H9 (cell line): ENCODE results near the gene SLC24A3. TPM values are rescaled to one million over a fixed set of nuclear protein-coding genes. Genes with fewer than 3 reads are reported as not detected.

ENCODE experiments used
- DNase-seq: peaks from one replicate; pipeline ENCODE4 v3.0.0-alpha.2; 2017
- H2AFZ ChIP-seq: one replicate; pipeline ENCODE4 v1.6.1; 2013; ENCODE audit warnings: mild to moderate bottlenecking, low read length, control low read depth, moderate library complexity
- H2AK5ac ChIP-seq: 2 replicates; pipeline ENCODE4 v1.6.1; 2013; ENCODE audit warnings: low read length, control low read depth, mixed read lengths; ENCODE audit not compliant: insufficient read length
- H2BK120ac ChIP-seq: one replicate; pipeline ENCODE4 v1.6.1; 2013; ENCODE audit warnings: low read depth, mild to moderate bottlenecking, low read length, control low read depth, inconsistent platforms; ENCODE audit not compliant: poor library complexity, severe bottlenecking
- H2BK12ac ChIP-seq: 2 replicates; pipeline ENCODE4 v1.6.1; 2013; ENCODE audit warnings: low read length, control low read depth, mixed read lengths, low read depth; ENCODE audit not compliant: insufficient read length
- H2BK15ac ChIP-seq: 2 replicates; pipeline ENCODE4 v1.6.1; 2013; ENCODE audit warnings: low read depth, low read length, control low read depth
- H2BK20ac ChIP-seq: one replicate; pipeline ENCODE4 v1.6.1; 2013; ENCODE audit warnings: low read depth, mild to moderate bottlenecking, low read length, control low read depth, inconsistent platforms; ENCODE audit not compliant: poor library complexity, severe bottlenecking
- H2BK5ac ChIP-seq: 2 replicates; pipeline ENCODE4 v1.6.1; 2013; ENCODE audit warnings: low read length, control low read depth, mixed read lengths; ENCODE audit not compliant: insufficient read length
- H3K14ac ChIP-seq: 2 replicates; pipeline ENCODE4 v1.6.1; 2013; ENCODE audit warnings: low read length, control low read depth; ENCODE audit not compliant: insufficient read depth
- H3K18ac ChIP-seq: 2 replicates; pipeline ENCODE4 v1.6.1; 2013; ENCODE audit warnings: low read depth, mild to moderate bottlenecking, mixed read lengths, low read length, control low read depth; ENCODE audit not compliant: insufficient read length
- H3K23ac ChIP-seq: 2 replicates; pipeline ENCODE4 v1.6.1; 2013; ENCODE audit warnings: low read length, control low read depth, mixed read lengths, low read depth; ENCODE audit not compliant: insufficient read length
- H3K23me2 ChIP-seq: 2 replicates; pipeline ENCODE4 v1.6.1; 2013; ENCODE audit warnings: low read depth, mild to moderate bottlenecking, mixed read lengths, low read length, control low read depth; ENCODE audit not compliant: insufficient read length, poor library complexity, severe bottlenecking
- H3K27ac ChIP-seq: 2 replicates; pipeline ENCODE4 v1.5.1; 2013; ENCODE audit warnings: low read length, control low read depth, mixed read lengths, low read depth; ENCODE audit not compliant: insufficient read length
- H3K27me3 ChIP-seq: 2 replicates; pipeline ENCODE4 v1.6.1; 2013; ENCODE audit warnings: low read length, control low read depth, inconsistent platforms; ENCODE audit not compliant: insufficient read depth
- H3K4ac ChIP-seq: 2 replicates; pipeline ENCODE4 v1.6.1; 2013; ENCODE audit warnings: low read depth, mild to moderate bottlenecking, control low read depth, inconsistent platforms, low read length, moderate library complexity
- H3K4me1 ChIP-seq: 2 replicates; pipeline ENCODE4 v1.6.1; 2013; ENCODE audit warnings: low read length, control low read depth, inconsistent platforms; ENCODE audit not compliant: insufficient read depth
- H3K4me2 ChIP-seq: 2 replicates; pipeline ENCODE4 v1.6.1; 2013; ENCODE audit warnings: low read length, control low read depth, mixed read lengths; ENCODE audit not compliant: insufficient read length, insufficient read depth
- H3K56ac ChIP-seq: 2 replicates; pipeline ENCODE4 v1.6.1; 2013; ENCODE audit warnings: low read depth, mild to moderate bottlenecking, mixed read lengths, low read length, control low read depth; ENCODE audit not compliant: insufficient read length
- H3K79me1 ChIP-seq: 2 replicates; pipeline ENCODE4 v1.6.1; 2013; ENCODE audit warnings: low read depth, mild to moderate bottlenecking, moderate library complexity, low read length, control low read depth, inconsistent platforms; ENCODE audit not compliant: insufficient read depth, poor library complexity, severe bottlenecking
- H3K79me2 ChIP-seq: 2 replicates; pipeline ENCODE4 v1.6.1; 2013; ENCODE audit warnings: low read length, control low read depth, inconsistent platforms; ENCODE audit not compliant: insufficient read depth
- H3K9ac ChIP-seq: 2 replicates; pipeline ENCODE4 v1.6.1; 2013; ENCODE audit warnings: low read length, control low read depth, mixed read lengths; ENCODE audit not compliant: insufficient read length; ENCODE audit errors: extremely low read depth
- H3K9me3 ChIP-seq: one replicate; pipeline ENCODE4 v1.6.1; 2013; ENCODE audit warnings: low read depth, low read length, inconsistent platforms; ENCODE audit not compliant: control insufficient read depth
- H3T11ph ChIP-seq: one replicate; pipeline ENCODE4 v1.6.1; 2013; ENCODE audit warnings: mild to moderate bottlenecking, low read length, control low read depth, inconsistent platforms
- H4K20me1 ChIP-seq: one replicate; pipeline ENCODE4 v1.6.1; 2013; ENCODE audit not compliant: control insufficient read depth, insufficient read length, insufficient read depth
- H4K5ac ChIP-seq: 2 replicates; pipeline ENCODE4 v1.6.1; 2013; ENCODE audit warnings: low read depth, mild to moderate bottlenecking, mixed read lengths, low read length, control low read depth; ENCODE audit not compliant: insufficient read length
- H4K8ac ChIP-seq: replicated peaks from 2 replicates; pipeline ENCODE4 v1.6.1; 2013; ENCODE audit warnings: low read length, control low read depth, mixed read lengths, low read depth; ENCODE audit not compliant: insufficient read length
- H4K91ac ChIP-seq: 2 replicates; pipeline ENCODE4 v1.6.1; 2013; ENCODE audit warnings: low read depth, mild to moderate bottlenecking, moderate library complexity, mixed read lengths, low read length, control low read depth; ENCODE audit not compliant: insufficient read length
- H3K27ac Mint-ChIP-seq, 3 experiments: 2 replicates in 2 of 3; 3 replicates in 1 of 3; pipeline ENCODE4 v1.8.0; 2020 to 2021; ENCODE audit warnings: mixed read lengths in 3 of 3, mild to moderate bottlenecking in 1 of 3, moderate library complexity in 1 of 3
- H3K27me3 Mint-ChIP-seq: 2 replicates; pipeline ENCODE4 v1.8.0; 2021; ENCODE audit warnings: low read depth, mild to moderate bottlenecking, moderate library complexity, mixed read lengths
- H3K36me3 Mint-ChIP-seq, 3 experiments: 2 replicates in 2 of 3; 3 replicates in 1 of 3; pipeline ENCODE4 v1.8.0; 2020 to 2021; ENCODE audit warnings: low read depth in 3 of 3, mixed read lengths in 3 of 3; ENCODE audit not compliant: insufficient read depth in 1 of 3
- H3K4me1 Mint-ChIP-seq, 2 experiments: 2 replicates each; pipeline ENCODE4 v1.8.0; 2020; ENCODE audit warnings: mixed read lengths in 2 of 2
- H3K4me3 Mint-ChIP-seq, 2 experiments: 2 replicates in 1 of 2; 3 replicates in 1 of 2; pipeline ENCODE4 v1.8.0; 2020 to 2021; ENCODE audit warnings: mild to moderate bottlenecking in 2 of 2, mixed read lengths in 2 of 2, moderate library complexity in 1 of 2
- H3K9me3 Mint-ChIP-seq, 2 experiments: 2 replicates in 1 of 2; 3 replicates in 1 of 2; pipeline ENCODE4 v1.8.0; 2020; ENCODE audit warnings: mild to moderate bottlenecking in 2 of 2, mixed read lengths in 2 of 2, moderate library complexity in 1 of 2
- CTCF ChIP-seq: fragments of 200-600 bp; sonication (generic); conservative IDR thresholded peaks from 3 replicates; pipeline ENCODE4 v1.8.0; 2021; ENCODE audit warnings: antibody characterized with exemption, mild to moderate bottlenecking
- WGBS: extraction: QIAGEN DNeasy Blood & Tissue Kit; methylation state at CpG from one replicate; pipeline ENCODE4 v1.1.7; 2013; ENCODE audit warnings: missing lambda C conversion rate, low lambda C conversion rate, mixed read lengths; ENCODE audit not compliant: insufficient read length; ENCODE audit errors: extremely low coverage; 5-methylcytosine and 5-hydroxymethylcytosine counted together
- total RNA-seq: library from RNA; stranded (reverse); gene quantifications from 2 replicates; pipeline ENCODE4 v1.2.1, GENCODE V29; 2021

Gene SLC24A3
- total RNA-seq, 1 experiment from 2014 or later: 0.83 TPM

- Histone ChIP-seq H3K27ac (no peak overlapping the region), H3K18ac (no peak overlapping the region), H2BK120ac (no peak overlapping the region), H2BK12ac (no peak overlapping the region), H3K23me2 (no peaks in the 10 kb centered on the region), H4K5ac (no peak overlapping the region), H3K4ac (no peak overlapping the region), H3K4me1 (no peaks in the 10 kb centered on the region), H3K14ac (no peak overlapping the region), H2BK5ac (no peak overlapping the region), H2BK15ac (no peak overlapping the region), H2AFZ (no peak overlapping the region), H3K9me3 (no peaks in the 10 kb centered on the region), H3K56ac (no peak overlapping the region), H3K79me2 (no peaks in the 10 kb centered on the region), H2AK5ac (no peak overlapping the region), H3T11ph (no peak overlapping the region), H4K8ac (no peak overlapping the region), H4K91ac (no peak overlapping the region), H3K4me2 (no peak overlapping the region), H3K9ac (no peak overlapping the region), H2BK20ac (no peak overlapping the region), H3K79me1 (no peaks in the 10 kb centered on the region), H3K23ac (no peak overlapping the region), H3K27me3 (no peaks in the 10 kb centered on the region), H4K20me1 (no peaks in the 10 kb centered on the region)
- Mint-ChIP-seq H3K27me3 (no peaks in the 10 kb centered on the region; the same call in 1 of the 2 replicates), H3K4me3 (no peak overlapping the region), H3K36me3 (no peaks in the 10 kb centered on the region), H3K4me1 (peaks cover 13 to 15% of the 10 kb centered on the region in 2 experiments), H3K9me3 (no peaks in the 10 kb centered on the region; a peak in 1 of 5 replicates), H3K27ac (no peak overlapping the region)
- no peak for DNase-seq
- no peak for TF ChIP-seq CTCF
- WGBS: no CpG with 5 or more reads among the region's 2 CpGs
These were observed 56.0 kb downstream of the SLC24A3 start for GRCh38 chr20:19268426-19268825.
